OCI-LY7 (cell line): ENCODE data around the gene ANKRD9. TPM values are rescaled to one million over a fixed set of nuclear protein-coding genes. Genes with fewer than 3 reads are reported as not detected.

Experiments used
- BruUV-seq: library from RNA; stranded (reverse); fragments of 400-500 nt; replicated peaks from 2 replicates; lab custom pipeline; 2021; lab: Mats Ljungman, UMichigan
- CTCF ChIA-PET: fragments of 300-600 bp; sonication (Branson Sonifier 250); formaldehyde crosslinking; loops from one replicate; lab custom pipeline; 2022; ENCODE audit warnings: antibody characterized with exemption; ENCODE audit not compliant: unreplicated experiment; lab: Charles Lee
- POLR2A ChIA-PET: fragments of 300-600 bp; sonication (Branson Sonifier 250); formaldehyde crosslinking; loops from one replicate; lab custom pipeline; 2022; ENCODE audit warnings: antibody characterized with exemption; lab: Charles Lee
- DNase-seq: peaks from one replicate; pipeline ENCODE4 v3.0.0-alpha.2; 2015; ENCODE audit warnings: low spot score
- H2AFZ ChIP-seq: fragments of 200-600 bp; sonication (generic), shearing (Covaris generic); 2 replicates; pipeline ENCODE4 v1.6.1; 2014; ENCODE audit warnings: mild to moderate bottlenecking, antibody characterized with exemption, low read length, moderate library complexity
- H3K27ac ChIP-seq: fragments of 200-600 bp; sonication (generic); 2 replicates; pipeline ENCODE4 v1.5.1; 2014; ENCODE audit warnings: mixed run types, low read depth, mild to moderate bottlenecking, moderate library complexity, low read length, inconsistent platforms; ENCODE audit not compliant: poor library complexity, severe bottlenecking
- H3K36me3 ChIP-seq: fragments of 200-600 bp; sonication (generic); 2 replicates; pipeline ENCODE4 v1.6.1; 2014; ENCODE audit warnings: mild to moderate bottlenecking, antibody characterized with exemption, low read length, moderate library complexity, mixed read lengths; ENCODE audit not compliant: insufficient read depth
- H3K4me1 ChIP-seq: fragments of 200-600 bp; sonication (generic); 2 replicates; pipeline ENCODE4 v1.5.1; 2014; ENCODE audit warnings: mild to moderate bottlenecking, low read length; ENCODE audit not compliant: insufficient read depth, poor library complexity, severe bottlenecking
- H3K4me2 ChIP-seq: fragments of 200-600 bp; sonication (generic); 2 replicates; pipeline ENCODE4 v1.6.1; 2014; ENCODE audit warnings: mild to moderate bottlenecking, low read length
- H3K4me3 ChIP-seq: fragments of 200-600 bp; sonication (generic); 2 replicates; pipeline ENCODE4 v1.5.1; 2014; ENCODE audit warnings: mild to moderate bottlenecking, low read depth, low read length; ENCODE audit not compliant: poor library complexity, severe bottlenecking
- H3K79me2 ChIP-seq: fragments of 200-600 bp; sonication (generic); 2 replicates; pipeline ENCODE4 v1.6.1; 2016; ENCODE audit warnings: low read depth, mild to moderate bottlenecking, low read length, moderate library complexity, mixed read lengths; ENCODE audit not compliant: insufficient read depth
- H3K9me2 ChIP-seq: fragments of 200-600 bp; sonication (generic); 2 replicates; pipeline ENCODE4 v1.6.1; 2016; ENCODE audit warnings: mild to moderate bottlenecking, low read length, mixed read lengths; ENCODE audit not compliant: insufficient read depth
- H3K9me3 ChIP-seq: fragments of 200-600 bp; sonication (generic); 2 replicates; pipeline ENCODE4 v1.6.1; 2014; ENCODE audit warnings: mild to moderate bottlenecking, mixed run types, low read length, mixed read lengths
- H4K20me1 ChIP-seq: fragments of 200-600 bp; sonication (generic); 2 replicates; pipeline ENCODE4 v1.6.1; 2014; ENCODE audit warnings: mild to moderate bottlenecking, antibody characterized with exemption, low read length, moderate library complexity, mixed read lengths; ENCODE audit not compliant: insufficient read depth
- EZH2phosphoT487 ChIP-seq: fragments of 200-600 bp; sonication (generic); IDR thresholded peaks from 2 replicates; pipeline ENCODE4 v1.6.1; 2018; ENCODE audit warnings: low read depth, borderline replicate concordance, mild to moderate bottlenecking, mixed run types, antibody characterized with exemption, low read length, moderate library complexity, mixed read lengths
- intact Hi-C: fragments of 100-400 bp; cut with micrococcal nuclease; formaldehyde crosslinking; loops from one replicate; pipeline ENCODE4 v1.10.0; 2022; ENCODE audit not compliant: unreplicated experiment
- total RNA-seq, 2 experiments: library from RNA; depleted of rRNA in 1 of 2; stranded (reverse); fragments of >200 nt in 1 of 2; shearing (Covaris generic) in 1 of 2; gene quantifications; 2 replicates each; pipeline ENCODE4 v1.2.3, GENCODE V29; 2014 to 2022
- TF ChIP-seq, protein P1 (sequence below): fragments of 200-600 bp; sonication (generic); conservative IDR thresholded peaks from 2 replicates; pipeline ENCODE4 v1.5.1; 2014; ENCODE audit warnings: mild to moderate bottlenecking, antibody characterized with exemption, low read length, moderate library complexity, mixed read lengths

ANKRD9 gene
- total RNA-seq, 2 experiments from 2014 or later = 1.2 to 1.9 TPM

DNA sequence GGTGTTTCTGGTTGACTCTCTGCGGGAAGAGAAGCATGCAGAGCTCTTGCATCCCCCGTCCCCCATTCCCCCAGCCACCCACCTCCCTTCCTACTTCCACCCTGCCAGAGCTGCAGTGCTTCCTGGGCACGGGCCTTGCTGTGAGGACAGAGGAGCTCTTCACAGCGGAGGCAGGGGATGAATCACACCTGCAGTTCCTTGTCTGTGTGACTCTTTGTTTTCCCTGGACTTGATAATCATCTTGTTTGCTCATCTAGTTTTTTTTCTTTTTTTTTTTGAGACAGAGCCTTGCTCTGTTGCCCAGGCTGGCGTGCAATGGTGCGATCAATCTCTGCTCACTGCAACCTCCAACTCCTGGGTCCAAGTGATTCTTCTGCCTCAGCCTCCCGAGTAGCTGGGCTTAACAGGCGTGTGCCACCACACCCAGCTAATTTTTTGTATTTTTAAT is 27.8 kb downstream of the ANKRD9 start:
- H3K4me1 ChIP-seq = no peaks in the 10 kb centered on the region

DNA sequence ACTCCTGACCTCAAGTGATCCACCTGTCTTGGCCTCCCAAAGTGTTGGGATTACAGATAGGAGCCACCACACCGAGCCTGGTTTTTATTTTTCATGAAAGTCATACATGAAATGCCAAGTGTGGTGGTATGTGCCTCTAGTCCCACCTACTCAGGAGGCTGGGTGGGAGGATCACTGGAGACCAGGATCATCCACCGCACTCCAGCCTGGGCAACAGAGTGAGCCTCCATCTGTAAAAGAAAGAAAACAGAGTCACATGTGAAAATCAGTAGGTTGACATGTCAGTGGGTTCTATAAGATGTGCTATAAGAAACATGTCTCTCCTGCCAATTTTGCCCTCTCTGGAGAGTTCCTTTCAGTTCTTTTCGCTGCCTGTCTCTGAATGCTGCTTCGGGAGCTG is 28.2 kb downstream of the ANKRD9 start:
- TF ChIP-seq, protein P1, sequence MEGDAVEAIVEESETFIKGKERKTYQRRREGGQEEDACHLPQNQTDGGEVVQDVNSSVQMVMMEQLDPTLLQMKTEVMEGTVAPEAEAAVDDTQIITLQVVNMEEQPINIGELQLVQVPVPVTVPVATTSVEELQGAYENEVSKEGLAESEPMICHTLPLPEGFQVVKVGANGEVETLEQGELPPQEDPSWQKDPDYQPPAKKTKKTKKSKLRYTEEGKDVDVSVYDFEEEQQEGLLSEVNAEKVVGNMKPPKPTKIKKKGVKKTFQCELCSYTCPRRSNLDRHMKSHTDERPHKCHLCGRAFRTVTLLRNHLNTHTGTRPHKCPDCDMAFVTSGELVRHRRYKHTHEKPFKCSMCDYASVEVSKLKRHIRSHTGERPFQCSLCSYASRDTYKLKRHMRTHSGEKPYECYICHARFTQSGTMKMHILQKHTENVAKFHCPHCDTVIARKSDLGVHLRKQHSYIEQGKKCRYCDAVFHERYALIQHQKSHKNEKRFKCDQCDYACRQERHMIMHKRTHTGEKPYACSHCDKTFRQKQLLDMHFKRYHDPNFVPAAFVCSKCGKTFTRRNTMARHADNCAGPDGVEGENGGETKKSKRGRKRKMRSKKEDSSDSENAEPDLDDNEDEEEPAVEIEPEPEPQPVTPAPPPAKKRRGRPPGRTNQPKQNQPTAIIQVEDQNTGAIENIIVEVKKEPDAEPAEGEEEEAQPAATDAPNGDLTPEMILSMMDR = no peak
- no peak for TF ChIP-seq EZH2phosphoT487
- no peak overlapping the region for H3K4me3 ChIP-seq
- H3K9me3 ChIP-seq = no peaks in the 10 kb centered on the region
- no peaks in the 10 kb centered on the region for H3K79me2 ChIP-seq
- H3K4me1 ChIP-seq = no peaks in the 10 kb centered on the region
- no TSS peak for BruUV-seq
- H4K20me1 ChIP-seq = no peaks in the 10 kb centered on the region
- no peak for DNase-seq
- intact Hi-C loops = no loop called here
- H3K4me2 ChIP-seq = no peak overlapping the region
- H3K9me2 ChIP-seq = no peaks in the 10 kb centered on the region
- POLR2A ChIA-PET = interaction anchor here (0.6 kb wide), 1 partner anchor 55 kb away, joined by 3 read pairs; no protein-coding TSS in a partner anchor
- no peak overlapping the region for H2AFZ ChIP-seq
- CTCF ChIA-PET = no interaction called here
- H3K36me3 ChIP-seq = no peaks in the 10 kb centered on the region
- H3K27ac ChIP-seq = no peak overlapping the region

More for the DNA sequence above, 27.8 kb downstream of the ANKRD9 start:
- BruUV-seq = no TSS peak
- H3K27ac ChIP-seq = no peak overlapping the region
- ChIA-PET POLR2A (no interaction called here), CTCF (no interaction called here)
- H3K4me3 ChIP-seq = no peak overlapping the region
- H3K9me3 ChIP-seq = no peaks in the 10 kb centered on the region
- H3K36me3 ChIP-seq = no peaks in the 10 kb centered on the region
- no peaks in the 10 kb centered on the region for H4K20me1 ChIP-seq
- no peak overlapping the region for H2AFZ ChIP-seq
- no peaks in the 10 kb centered on the region for H3K79me2 ChIP-seq
- H3K9me2 ChIP-seq = no peaks in the 10 kb centered on the region
- TF ChIP-seq EZH2phosphoT487 = no peak
- TF ChIP-seq, protein P1 = no peak
- no peak overlapping the region for H3K4me2 ChIP-seq
- no peak for DNase-seq
- intact Hi-C loops = no loop called here

DNA sequence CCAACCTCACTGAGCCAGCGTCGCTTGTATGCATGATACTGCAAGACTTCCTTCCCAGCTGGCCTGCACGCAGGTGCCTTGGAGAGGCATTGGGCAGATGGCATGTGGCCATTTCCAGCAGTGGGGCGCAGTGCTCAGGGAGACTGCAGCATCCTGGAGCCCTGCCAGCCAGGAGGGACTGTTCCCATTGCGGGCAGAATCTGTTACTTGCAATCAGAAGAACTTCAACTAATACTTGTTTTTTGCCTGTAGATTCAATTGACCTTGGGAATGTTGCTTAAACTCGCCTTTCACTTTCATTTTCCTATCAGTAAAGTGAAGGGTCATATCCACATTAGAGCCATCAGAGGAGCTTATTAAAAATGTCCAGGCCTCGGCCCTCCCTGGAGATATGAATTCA is 29.8 kb downstream of the ANKRD9 start:
- ChIA-PET CTCF (no interaction called here), POLR2A (no interaction called here)
- no peak overlapping the region for H3K27ac ChIP-seq
- no peak overlapping the region for H2AFZ ChIP-seq
- no peaks in the 10 kb centered on the region for H3K36me3 ChIP-seq
- DNase-seq = no peak
- H4K20me1 ChIP-seq = no peaks in the 10 kb centered on the region
- no peak overlapping the region for H3K4me2 ChIP-seq
- H3K79me2 ChIP-seq = no peaks in the 10 kb centered on the region
- no TSS peak for BruUV-seq
- H3K9me2 ChIP-seq = no peaks in the 10 kb centered on the region
- H3K9me3 ChIP-seq = no peaks in the 10 kb centered on the region
- intact Hi-C loops = no loop called here
- H3K4me1 ChIP-seq = no peaks in the 10 kb centered on the region
- no peak overlapping the region for H3K4me3 ChIP-seq
- TF ChIP-seq EZH2phosphoT487 = no peak
- TF ChIP-seq, protein P1 = no peak
